Measurements from ENCODE around the gene KBTBD12. TPM values are rescaled to one million over a fixed set of nuclear protein-coding genes. Genes with fewer than 3 reads are reported as not detected.

KBTBD12 gene
- total and polyA plus RNA-seq, 10 of the 15 experiments (the other 5 are each of a cell fraction or from before 2014, with no cell fraction given), result 0.01 to 0.11 TPM; not detected in 8

GRCh38 chr3:128033102-128033501, 118.1 kb downstream of the KBTBD12 start:
- POLR2A ChIA-PET, result no interaction called here

DNA sequence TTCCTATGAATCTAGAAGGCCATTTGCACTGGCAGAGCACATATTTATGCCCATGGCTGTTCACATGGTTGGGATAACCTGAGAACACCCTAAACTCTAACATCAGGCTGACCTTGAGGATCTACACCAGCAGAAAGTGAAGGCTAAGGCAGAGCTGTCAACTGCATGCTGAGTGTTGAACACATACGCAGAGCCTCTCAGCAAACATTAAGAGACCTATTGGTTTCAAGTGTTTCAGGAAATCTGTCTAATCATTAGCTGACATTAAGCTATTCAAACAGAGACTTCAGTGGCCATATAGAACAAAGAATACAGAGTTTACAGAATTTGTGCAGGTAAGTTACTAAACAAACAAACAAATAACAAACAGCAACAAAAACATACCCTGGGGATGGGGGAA, 121.1 kb downstream of the KBTBD12 start:
- Histone ChIP-seq H3K79me2 (ENCODE audit: control insufficient read depth, insufficient read depth, low read length) (no peaks in the 10 kb centered on the region), H3K9me3 (replicated peaks; ENCODE audit: control insufficient read depth, insufficient read depth, low read length) (no peaks in the 10 kb centered on the region), H2AFZ (ENCODE audit: control insufficient read depth, low read depth, low read length) (no peak overlapping the region), H3K27ac (ENCODE audit: control insufficient read depth, insufficient read depth) (no peak overlapping the region), H4K20me1 (ENCODE audit: control insufficient read depth, insufficient read depth) (no peaks in the 10 kb centered on the region), H3K27me3 (replicated peaks in 1 of 2; ENCODE audit: control insufficient read depth in 2 of 2, insufficient read depth in 2 of 2, low read length in 1 of 2) (no peaks in the 10 kb centered on the region; a peak in 1 of 4 replicates), H3K36me3 (ENCODE audit: control insufficient read depth in 2 of 2, insufficient read depth in 2 of 2, low read length in 1 of 2) (no peaks in the 10 kb centered on the region), H3K4me2 (ENCODE audit: control insufficient read depth, insufficient read depth) (no peak overlapping the region), H3K4me3 (no peak overlapping the region), H3K9ac (ENCODE audit: control insufficient read depth, insufficient read depth, low read length) (no peak overlapping the region), H3K4me1 (ENCODE audit: control insufficient read depth, insufficient read depth, low read length) (no peaks in the 10 kb centered on the region)
- no TSS peak for BruUV-seq (replicated peaks)
- no peak for FAIRE-seq
- DNase-seq (ENCODE audit: low read depth, low spot score), result no peak
- intact Hi-C loops (cut with micrococcal nuclease; ENCODE audit: unreplicated experiment), result no loop called here
- WGBS (ENCODE audit: insufficient coverage, insufficient replicate concordance, low lambda C conversion rate, missing lambda C conversion rate), result 92% methylated on average over 1 of the region's 1 CpG
- SMC1A ChIA-PET (ENCODE audit: uncharacterized antibody, unreplicated experiment), result no interaction called here
- TF ChIP-seq NR2C2 (IDR thresholded peaks at IDR 0.05; ENCODE audit: borderline replicate concordance, control insufficient read depth, insufficient read length, low read depth), result no peak
- TF ChIP-seq MYC (IDR thresholded peaks at IDR 0.05; ENCODE audit: insufficient read depth, insufficient read length, insufficient replicate concordance, low read length, severe bottlenecking), result no peak
- TF ChIP-seq, protein P1, sequence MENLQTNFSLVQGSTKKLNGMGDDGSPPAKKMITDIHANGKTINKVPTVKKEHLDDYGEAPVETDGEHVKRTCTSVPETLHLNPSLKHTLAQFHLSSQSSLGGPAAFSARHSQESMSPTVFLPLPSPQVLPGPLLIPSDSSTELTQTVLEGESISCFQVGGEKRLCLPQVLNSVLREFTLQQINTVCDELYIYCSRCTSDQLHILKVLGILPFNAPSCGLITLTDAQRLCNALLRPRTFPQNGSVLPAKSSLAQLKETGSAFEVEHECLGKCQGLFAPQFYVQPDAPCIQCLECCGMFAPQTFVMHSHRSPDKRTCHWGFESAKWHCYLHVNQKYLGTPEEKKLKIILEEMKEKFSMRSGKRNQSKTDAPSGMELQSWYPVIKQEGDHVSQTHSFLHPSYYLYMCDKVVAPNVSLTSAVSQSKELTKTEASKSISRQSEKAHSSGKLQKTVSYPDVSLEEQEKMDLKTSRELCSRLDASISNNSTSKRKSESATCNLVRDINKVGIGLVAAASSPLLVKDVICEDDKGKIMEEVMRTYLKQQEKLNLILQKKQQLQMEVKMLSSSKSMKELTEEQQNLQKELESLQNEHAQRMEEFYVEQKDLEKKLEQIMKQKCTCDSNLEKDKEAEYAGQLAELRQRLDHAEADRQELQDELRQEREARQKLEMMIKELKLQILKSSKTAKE (IDR thresholded peaks at IDR 0.05; ENCODE audit: low read depth, poor library complexity, severe bottlenecking), result no peak
- TF ChIP-seq, protein P2, sequence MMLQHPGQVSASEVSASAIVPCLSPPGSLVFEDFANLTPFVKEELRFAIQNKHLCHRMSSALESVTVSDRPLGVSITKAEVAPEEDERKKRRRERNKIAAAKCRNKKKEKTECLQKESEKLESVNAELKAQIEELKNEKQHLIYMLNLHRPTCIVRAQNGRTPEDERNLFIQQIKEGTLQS (IDR thresholded peaks at IDR 0.05; ENCODE audit: borderline replicate concordance, extremely low read depth, low read depth, low read length), result no peak
- no peak for TF ChIP-seq CEBPB (IDR thresholded peaks at IDR 0.05; ENCODE audit: borderline replicate concordance in 1 of 2, low read depth in 2 of 2, low read length in 2 of 2)
- POLR2A ChIA-PET, result no interaction called here
- ATAC-seq, result no peak
- in situ Hi-C loops (cut with MboI), result no loop called here
- RAD21 ChIA-PET (ENCODE audit: unreplicated experiment), result no interaction called here
- CTCF ChIA-PET, result no interaction called here

More at GRCh38 chr3:128033102-128033501, 118.1 kb downstream of the KBTBD12 start:
- H4K20me1 ChIP-seq (ENCODE audit: control insufficient read depth, insufficient read depth), result no peaks in the 10 kb centered on the region
- DNase-seq (ENCODE audit: low read depth, low spot score) (no peak), ATAC-seq (no peak), FAIRE-seq (no peak)
- H3K4me3 ChIP-seq, result no peak overlapping the region
- no peak overlapping the region for H2AFZ ChIP-seq (ENCODE audit: control insufficient read depth, low read depth, low read length)
- intact Hi-C loops (cut with micrococcal nuclease; ENCODE audit: unreplicated experiment) (no loop called here), in situ Hi-C loops (cut with MboI) (no loop called here)
- H3K36me3 ChIP-seq (ENCODE audit: control insufficient read depth in 2 of 2, insufficient read depth in 2 of 2, low read length in 1 of 2), result no peaks in the 10 kb centered on the region
- H3K4me1 ChIP-seq (ENCODE audit: control insufficient read depth, insufficient read depth, low read length), result no peaks in the 10 kb centered on the region
- TF ChIP-seq POLR2AphosphoS2 (IDR thresholded peaks at IDR 0.05; ENCODE audit: low read depth, low read length) (no peak), ZBED1 (IDR thresholded peaks at IDR 0.05; ENCODE audit: borderline replicate concordance) (no peak), MEF2B (IDR thresholded peaks at IDR 0.05; ENCODE audit: partially characterized antibody, poor library complexity, severe bottlenecking) (no peak), PAX5 (IDR thresholded peaks at IDR 0.05; ENCODE audit: borderline replicate concordance, low read depth, low read length) (no peak), EGR1 (IDR thresholded peaks at IDR 0.05; ENCODE audit: borderline replicate concordance in 1 of 2, low read depth in 2 of 2, low read length in 2 of 2) (no peak), CREM (IDR thresholded peaks at IDR 0.05; ENCODE audit: low read depth) (no peak), NR2F1 (conservative IDR thresholded peaks at IDR 0.05) (no peak), ETV6 (conservative IDR thresholded peaks at IDR 0.05 in 1 of 2, IDR thresholded peaks at IDR 0.05 in 1 of 2; ENCODE audit: borderline replicate concordance in 1 of 2, low read depth in 1 of 2) (no peak), NFYA (IDR thresholded peaks at IDR 0.05; ENCODE audit: borderline replicate concordance, low read depth, low read length) (no peak), ZNF274 (IDR thresholded peaks at IDR 0.05; ENCODE audit: insufficient read depth, insufficient read length) (no peak)
- TF ChIP-seq, protein P3, sequence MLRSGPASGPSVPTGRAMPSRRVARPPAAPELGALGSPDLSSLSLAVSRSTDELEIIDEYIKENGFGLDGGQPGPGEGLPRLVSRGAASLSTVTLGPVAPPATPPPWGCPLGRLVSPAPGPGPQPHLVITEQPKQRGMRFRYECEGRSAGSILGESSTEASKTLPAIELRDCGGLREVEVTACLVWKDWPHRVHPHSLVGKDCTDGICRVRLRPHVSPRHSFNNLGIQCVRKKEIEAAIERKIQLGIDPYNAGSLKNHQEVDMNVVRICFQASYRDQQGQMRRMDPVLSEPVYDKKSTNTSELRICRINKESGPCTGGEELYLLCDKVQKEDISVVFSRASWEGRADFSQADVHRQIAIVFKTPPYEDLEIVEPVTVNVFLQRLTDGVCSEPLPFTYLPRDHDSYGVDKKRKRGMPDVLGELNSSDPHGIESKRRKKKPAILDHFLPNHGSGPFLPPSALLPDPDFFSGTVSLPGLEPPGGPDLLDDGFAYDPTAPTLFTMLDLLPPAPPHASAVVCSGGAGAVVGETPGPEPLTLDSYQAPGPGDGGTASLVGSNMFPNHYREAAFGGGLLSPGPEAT (IDR thresholded peaks at IDR 0.05; ENCODE audit: low read depth), result no peak
- ChIA-PET CTCF (interaction anchor here (1.0 kb wide), 1 partner anchor 9 kb away, joined by 3 read pairs; no protein-coding TSS in a partner anchor), SMC1A (ENCODE audit: uncharacterized antibody, unreplicated experiment) (interaction anchor here (0.7 to 0.8 kb wide), 2 partner anchors 8 to 15 kb away, joined by 3 to 4 read pairs; no protein-coding TSS in a partner anchor), RAD21 (ENCODE audit: unreplicated experiment) (no interaction called here)
- no peaks in the 10 kb centered on the region for H3K9me3 ChIP-seq (replicated peaks; ENCODE audit: control insufficient read depth, insufficient read depth, low read length)
- H3K27ac ChIP-seq (ENCODE audit: control insufficient read depth, insufficient read depth), result no peak overlapping the region
- H3K9ac ChIP-seq (ENCODE audit: control insufficient read depth, insufficient read depth, low read length), result no peak overlapping the region
- no TSS peak for BruUV-seq (replicated peaks)
- no peaks in the 10 kb centered on the region for H3K79me2 ChIP-seq (ENCODE audit: control insufficient read depth, insufficient read depth, low read length)
- H3K4me2 ChIP-seq (ENCODE audit: control insufficient read depth, insufficient read depth), result no peak overlapping the region
- no peaks in the 10 kb centered on the region; a peak in 1 of 4 replicates for H3K27me3 ChIP-seq (replicated peaks in 1 of 2; ENCODE audit: control insufficient read depth in 2 of 2, insufficient read depth in 2 of 2, low read length in 1 of 2)

Data from GM12878 (cell line).